ENCODE measurements around the gene CA5A. TPM values are rescaled to one million over a fixed set of nuclear protein-coding genes. Genes with fewer than 3 reads are reported as not detected.

The CA5A gene
- total RNA-seq, 1 experiment from 2014 or later: not detected

DNA sequence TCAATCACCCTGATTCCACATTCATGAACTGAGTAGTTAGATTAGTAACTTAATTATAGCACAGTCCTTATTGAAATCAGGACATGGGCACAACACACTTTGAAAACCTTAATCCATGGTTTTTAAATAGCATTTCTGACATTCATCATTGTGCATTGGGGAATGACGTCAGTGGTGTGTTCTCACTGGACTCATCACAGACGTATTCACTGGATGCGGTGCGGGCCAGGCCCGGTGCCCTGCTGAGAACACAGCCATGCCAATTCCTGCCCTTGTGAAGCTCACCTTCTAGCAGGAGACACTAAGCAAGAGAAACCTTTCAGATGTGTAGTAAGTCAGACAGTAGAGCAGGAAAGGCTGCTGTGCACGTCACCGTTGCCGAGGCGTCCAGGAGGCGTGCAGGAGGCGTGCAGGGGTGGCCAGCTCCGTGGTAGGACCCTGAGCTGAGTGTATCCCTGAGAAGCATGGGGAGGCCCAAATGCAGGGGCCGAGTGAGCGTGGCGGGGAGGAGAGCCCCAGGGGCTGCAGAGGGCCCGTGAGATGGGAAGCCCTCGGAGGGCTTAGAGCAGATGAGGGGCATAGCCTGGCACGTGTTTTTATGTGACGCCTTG, 27.8 kb upstream of the CA5A start:
- no TSS peak for BruUV-seq (replicated peaks)
- Histone ChIP-seq H3K9ac (ENCODE audit: low read length) (no peak overlapping the region), H3K79me2 (ENCODE audit: insufficient read depth, low read length) (peaks cover 74% of the 10 kb centered on the region), H3K27ac (ENCODE audit: low read depth, low read length) (no peak overlapping the region), H3K36me3 (ENCODE audit: control insufficient read depth in 1 of 2, insufficient read depth in 2 of 2, low read length in 2 of 2) (no peaks in the 10 kb centered on the region), H2AFZ (ENCODE audit: low read depth, low read length, poor library complexity, severe bottlenecking) (no peak overlapping the region), H4K20me1 (ENCODE audit: insufficient read depth) (no peaks in the 10 kb centered on the region), H3K4me1 (ENCODE audit: control insufficient read depth in 1 of 2, insufficient read depth in 2 of 2, low read length in 2 of 2) (no peaks in the 10 kb centered on the region), H3K27me3 (ENCODE audit: insufficient read depth, low read length) (no peaks in the 10 kb centered on the region), H3K9me2 (ENCODE audit: insufficient read depth) (no peaks in the 10 kb centered on the region), H3K4me2 (ENCODE audit: low read length) (no peak overlapping the region), H3K9me3 (ENCODE audit: control insufficient read depth in 1 of 2, insufficient read depth in 1 of 2, low read depth in 1 of 2, low read length in 2 of 2) (no peaks in the 10 kb centered on the region), H3K4me3 (replicated peaks in 1 of 2; ENCODE audit: low read depth in 1 of 2, low read length in 2 of 2) (no peak overlapping the region)
- intact Hi-C loops (cut with micrococcal nuclease): no loop called here
- POLR2A ChIA-PET: no interaction called here
- DNase-seq (ENCODE audit: low read depth, low spot score) (no peak), ATAC-seq (no peak)
- TF ChIP-seq RAD21 (IDR thresholded peaks at IDR 0.05; ENCODE audit: low read depth) (no peak), EGR1 (IDR thresholded peaks at IDR 0.05; ENCODE audit: low read depth) (no peak), TCF7L2 (IDR thresholded peaks at IDR 0.05; ENCODE audit: borderline replicate concordance, extremely low read depth, insufficient read depth, insufficient read length) (no peak), ZFX (IDR thresholded peaks at IDR 0.05) (no peak), ELF1 (IDR thresholded peaks at IDR 0.05; ENCODE audit: borderline replicate concordance, low read depth) (no peak), EZH2phosphoT487 (IDR thresholded peaks at IDR 0.05; ENCODE audit: borderline replicate concordance) (no peak), CBX3 (IDR thresholded peaks at IDR 0.05; ENCODE audit: low read depth) (no peak), POLR2AphosphoS5 (IDR thresholded peaks at IDR 0.05; ENCODE audit: low read depth, low read length) (no peak), POLR2A (IDR thresholded peaks at IDR 0.05; ENCODE audit: borderline replicate concordance, extremely low read depth, insufficient read depth, insufficient read length) (no peak)
- TF ChIP-seq, protein P1, sequence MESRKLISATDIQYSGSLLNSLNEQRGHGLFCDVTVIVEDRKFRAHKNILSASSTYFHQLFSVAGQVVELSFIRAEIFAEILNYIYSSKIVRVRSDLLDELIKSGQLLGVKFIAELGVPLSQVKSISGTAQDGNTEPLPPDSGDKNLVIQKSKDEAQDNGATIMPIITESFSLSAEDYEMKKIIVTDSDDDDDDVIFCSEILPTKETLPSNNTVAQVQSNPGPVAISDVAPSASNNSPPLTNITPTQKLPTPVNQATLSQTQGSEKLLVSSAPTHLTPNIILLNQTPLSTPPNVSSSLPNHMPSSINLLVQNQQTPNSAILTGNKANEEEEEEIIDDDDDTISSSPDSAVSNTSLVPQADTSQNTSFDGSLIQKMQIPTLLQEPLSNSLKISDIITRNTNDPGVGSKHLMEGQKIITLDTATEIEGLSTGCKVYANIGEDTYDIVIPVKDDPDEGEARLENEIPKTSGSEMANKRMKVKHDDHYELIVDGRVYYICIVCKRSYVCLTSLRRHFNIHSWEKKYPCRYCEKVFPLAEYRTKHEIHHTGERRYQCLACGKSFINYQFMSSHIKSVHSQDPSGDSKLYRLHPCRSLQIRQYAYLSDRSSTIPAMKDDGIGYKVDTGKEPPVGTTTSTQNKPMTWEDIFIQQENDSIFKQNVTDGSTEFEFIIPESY (IDR thresholded peaks at IDR 0.05; ENCODE audit: extremely low read depth, insufficient replicate concordance, low read length): no peak
- TF ChIP-seq, protein P2, sequence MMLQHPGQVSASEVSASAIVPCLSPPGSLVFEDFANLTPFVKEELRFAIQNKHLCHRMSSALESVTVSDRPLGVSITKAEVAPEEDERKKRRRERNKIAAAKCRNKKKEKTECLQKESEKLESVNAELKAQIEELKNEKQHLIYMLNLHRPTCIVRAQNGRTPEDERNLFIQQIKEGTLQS (IDR thresholded peaks at IDR 0.05): no peak
- TF ChIP-seq, protein P3, sequence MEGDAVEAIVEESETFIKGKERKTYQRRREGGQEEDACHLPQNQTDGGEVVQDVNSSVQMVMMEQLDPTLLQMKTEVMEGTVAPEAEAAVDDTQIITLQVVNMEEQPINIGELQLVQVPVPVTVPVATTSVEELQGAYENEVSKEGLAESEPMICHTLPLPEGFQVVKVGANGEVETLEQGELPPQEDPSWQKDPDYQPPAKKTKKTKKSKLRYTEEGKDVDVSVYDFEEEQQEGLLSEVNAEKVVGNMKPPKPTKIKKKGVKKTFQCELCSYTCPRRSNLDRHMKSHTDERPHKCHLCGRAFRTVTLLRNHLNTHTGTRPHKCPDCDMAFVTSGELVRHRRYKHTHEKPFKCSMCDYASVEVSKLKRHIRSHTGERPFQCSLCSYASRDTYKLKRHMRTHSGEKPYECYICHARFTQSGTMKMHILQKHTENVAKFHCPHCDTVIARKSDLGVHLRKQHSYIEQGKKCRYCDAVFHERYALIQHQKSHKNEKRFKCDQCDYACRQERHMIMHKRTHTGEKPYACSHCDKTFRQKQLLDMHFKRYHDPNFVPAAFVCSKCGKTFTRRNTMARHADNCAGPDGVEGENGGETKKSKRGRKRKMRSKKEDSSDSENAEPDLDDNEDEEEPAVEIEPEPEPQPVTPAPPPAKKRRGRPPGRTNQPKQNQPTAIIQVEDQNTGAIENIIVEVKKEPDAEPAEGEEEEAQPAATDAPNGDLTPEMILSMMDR (IDR thresholded peaks at IDR 0.05 in 2 of 3, conservative IDR thresholded peaks at IDR 0.05 in 1 of 3; ENCODE audit: borderline replicate concordance in 1 of 3, insufficient read depth in 1 of 3, low read depth in 2 of 3, low read length in 2 of 3): no peak
- RAD21 ChIA-PET (ENCODE audit: low non-redundant PET in 1 of 2, low total read pairs in 2 of 2, uncharacterized antibody in 2 of 2, unreplicated experiment in 2 of 2): no interaction called here
- CTCF ChIA-PET: no interaction called here
